ENCODE data around the gene MBP.
"Not testable (repeated sequence)": the region's sequence is repeated elsewhere in the genome, so short reads cannot be mapped to it uniquely, and the experiment has no call there.

MBP gene

GRCh38 chr18:76984193-76985155 lies 148.1 kb downstream of the MBP start:
- DNase-seq = no peak

- no peak for DNase-seq
Observed at GRCh38 chr18:76983613-76984051, 149.0 kb downstream of the MBP start.

DNA sequence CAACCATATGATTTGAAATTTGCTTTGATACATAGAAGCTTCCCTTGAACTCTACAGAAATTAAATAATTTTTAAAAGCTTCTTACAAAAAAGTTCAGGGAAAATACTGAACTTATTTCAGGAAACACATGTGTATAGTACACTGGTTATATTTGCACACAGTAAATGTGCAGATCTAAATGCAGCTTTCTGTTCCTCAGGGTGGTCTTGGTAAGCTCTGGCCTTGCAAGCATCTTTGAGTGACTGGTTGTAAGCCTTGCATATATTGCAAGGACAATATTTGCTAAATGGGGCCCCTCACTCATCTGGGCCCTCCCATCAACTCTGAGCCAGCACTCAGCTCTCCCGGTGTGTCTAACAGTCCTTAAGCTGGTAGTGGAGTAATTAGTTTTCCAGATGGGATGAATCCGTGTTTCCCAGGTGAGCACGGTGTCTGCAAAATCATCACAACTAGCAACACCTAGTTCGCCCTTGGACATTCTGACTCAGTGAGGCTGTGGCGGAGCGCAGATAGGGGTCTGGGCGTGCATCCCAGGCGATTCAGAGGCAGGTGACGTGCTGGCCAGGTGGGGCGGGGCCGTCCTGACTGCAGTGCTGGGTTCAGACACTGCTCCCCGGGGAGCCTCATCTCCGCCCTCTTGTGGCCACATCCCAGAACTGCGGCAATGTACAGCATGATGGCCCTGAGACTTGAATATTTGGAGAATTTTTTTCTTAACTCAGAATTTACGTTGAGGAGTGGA lies 149.6 kb downstream of the MBP start:
- DNase-seq = peak; percentile 45 to 73

GRCh38 chr18:76982038-76982437 lies 150.5 kb downstream of the MBP start:
- DNase-seq = no peak

GRCh38 chr18:76981396-76981968 lies 151.1 kb downstream of the MBP start:
- no peak for DNase-seq

DNA sequence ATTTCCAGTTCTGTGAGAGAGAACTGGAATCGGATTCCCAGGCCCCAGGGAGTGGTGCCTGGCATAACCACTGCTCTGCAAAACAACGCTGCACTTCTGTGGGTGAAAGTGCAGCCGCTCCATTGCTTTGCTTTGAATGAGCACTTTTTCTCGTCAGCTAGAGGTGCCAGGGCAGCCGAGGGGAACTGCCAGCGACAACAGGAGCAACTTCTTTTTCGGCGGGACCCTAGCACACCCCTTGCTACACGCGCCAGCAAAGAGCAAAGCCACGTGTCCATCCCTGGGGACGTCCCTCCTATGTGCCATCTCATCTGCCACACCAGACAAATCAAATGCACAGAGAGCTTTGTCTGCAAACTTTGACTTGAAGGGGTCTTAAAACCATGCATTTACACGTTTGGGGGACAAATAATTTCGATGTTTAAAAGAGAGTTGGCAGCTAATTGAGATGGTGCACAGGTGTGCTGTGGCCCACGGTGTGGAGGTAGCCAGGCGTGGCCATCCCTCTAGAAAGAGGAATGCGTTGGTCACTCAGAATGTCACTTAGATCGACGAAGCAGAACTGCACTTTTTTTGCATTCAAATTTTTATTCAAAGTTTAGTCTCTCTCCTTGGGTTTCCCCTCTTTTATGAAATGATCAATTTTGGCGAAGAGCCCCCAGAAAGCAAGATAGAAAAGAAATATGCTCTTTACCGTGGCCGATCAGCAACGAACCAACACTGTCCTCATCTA lies 151.8 kb downstream of the MBP start:
- no peak for DNase-seq

DNA sequence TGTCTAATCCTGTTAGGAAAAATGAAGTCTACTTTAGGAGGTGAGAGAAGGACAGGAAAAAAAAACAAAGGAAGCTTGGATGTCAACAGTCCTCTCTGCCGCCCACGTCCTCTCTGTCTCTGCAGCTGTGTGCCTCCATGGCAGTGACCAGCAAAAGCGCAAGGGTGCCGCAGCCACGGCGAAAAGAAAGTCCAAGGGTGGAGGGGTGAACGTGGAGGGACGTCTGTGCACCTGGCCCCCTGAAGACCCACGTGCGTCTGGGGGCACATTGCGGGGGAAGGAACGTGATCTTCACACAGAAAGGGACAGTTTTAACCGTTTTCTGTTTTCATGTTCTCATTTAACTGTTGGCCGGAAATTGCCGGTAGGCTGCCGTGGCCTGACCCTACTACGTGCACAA lies 152.7 kb downstream of the MBP start:
- no peak for DNase-seq

- DNase-seq = no peak
Observed at GRCh38 chr18:76979111-76979751, 153.4 kb downstream of the MBP start.

GRCh38 chr18:76978616-76979015 lies 154.0 kb downstream of the MBP start:
- DNase-seq = no peak

DNA sequence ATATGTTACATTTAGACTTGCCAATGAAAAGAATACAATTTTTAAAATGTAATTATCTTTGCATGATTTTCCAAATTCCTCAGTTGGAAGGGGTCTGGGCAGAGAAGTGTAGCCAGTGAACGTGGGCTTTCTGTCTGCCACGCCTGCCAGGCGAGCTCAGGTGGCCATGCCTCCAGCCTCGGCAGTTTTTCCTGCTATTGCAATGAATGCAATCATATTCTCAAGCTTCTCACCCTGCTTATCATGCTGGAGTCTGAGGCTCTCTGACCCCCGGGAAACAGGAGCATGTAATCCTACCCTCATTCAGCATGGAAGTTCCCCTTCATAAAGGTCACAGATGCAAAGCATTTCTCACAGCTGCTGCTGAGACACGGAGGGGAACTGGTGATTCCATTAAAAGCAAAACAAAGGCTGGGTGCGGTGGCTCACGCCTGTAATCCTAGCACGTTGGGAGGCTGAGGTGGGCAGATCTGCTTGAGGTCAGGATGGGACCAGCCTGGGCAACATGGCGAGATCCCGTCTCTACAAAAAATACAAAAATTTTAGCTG lies 154.8 kb downstream of the MBP start:
- DNase-seq = no peak

- no peak for DNase-seq
Observed at GRCh38 chr18:76977108-76977621, 155.4 kb downstream of the MBP start.

- DNase-seq = no peak
Observed at GRCh38 chr18:76975577-76976110, 156.9 kb downstream of the MBP start.

GRCh38 chr18:76974386-76974785 lies 158.2 kb downstream of the MBP start:
- DNase-seq = no peak

GRCh38 chr18:76973520-76974266 lies 158.9 kb downstream of the MBP start:
- no peak for DNase-seq

- no peak for DNase-seq
Observed at GRCh38 chr18:76972846-76973519, 159.6 kb downstream of the MBP start.

DNA sequence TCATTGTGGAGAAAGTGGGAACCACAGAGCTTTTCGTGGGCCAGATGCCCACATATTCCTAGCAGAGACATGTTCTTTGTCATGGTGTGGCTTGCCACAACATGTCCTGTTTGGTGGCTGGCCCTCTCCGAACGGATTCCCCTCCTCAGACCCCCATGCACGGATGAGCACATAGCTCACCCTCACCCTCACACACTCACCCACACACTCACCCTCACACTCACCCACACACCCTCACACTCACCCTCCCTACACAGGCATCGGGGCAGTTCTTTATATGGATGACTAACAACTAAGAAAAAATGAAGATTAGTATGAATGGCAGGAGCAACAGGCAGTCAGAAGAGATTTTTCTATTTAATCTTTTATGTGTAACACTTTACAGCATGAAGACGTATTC lies 160.3 kb downstream of the MBP start:
- DNase-seq = no peak

GRCh38 chr18:76970770-76971559 lies 161.6 kb downstream of the MBP start:
- no peak for DNase-seq

DNA sequence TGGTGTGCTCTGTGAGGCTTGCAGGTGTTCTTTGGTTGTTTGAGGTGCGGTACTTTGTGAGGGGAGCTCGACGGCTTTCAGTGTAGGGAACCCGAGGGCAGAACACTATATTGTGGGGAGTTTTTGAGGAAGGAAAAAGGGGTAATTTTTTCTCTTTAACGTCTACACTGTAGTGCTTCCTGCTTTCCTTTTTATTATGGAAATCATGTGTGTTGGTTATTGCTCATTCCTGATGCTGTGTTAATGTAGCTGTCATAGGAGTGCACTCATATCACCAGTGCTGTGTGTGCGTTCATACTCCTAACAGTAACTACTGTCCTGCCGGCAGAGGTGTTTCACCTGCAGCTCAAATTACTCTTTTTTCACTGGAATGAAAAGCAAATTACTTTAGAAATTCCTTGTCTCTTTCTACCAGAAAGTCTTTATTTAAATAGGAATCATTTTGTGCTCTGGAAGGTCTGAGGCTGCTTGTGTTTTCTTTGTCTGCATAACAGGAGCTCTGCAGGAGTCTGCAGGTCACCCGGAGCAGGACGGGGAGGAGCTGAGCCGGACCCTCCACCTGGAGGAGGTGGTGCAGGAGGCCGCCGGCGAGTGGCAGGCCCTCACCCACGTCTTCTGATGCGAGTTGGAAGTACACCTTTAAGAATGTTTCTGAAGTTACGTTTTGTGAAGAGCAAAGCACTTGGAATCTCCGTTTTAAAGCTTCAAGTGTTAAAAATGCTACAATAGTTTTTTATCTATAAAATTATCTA lies 164.7 kb downstream of the MBP start:
- no peak for DNase-seq

GRCh38 chr18:76967299-76967698 lies 165.3 kb downstream of the MBP start:
- DNase-seq = not testable (repeated sequence)
